ENCODE measurements around the gene ZNF711. TPM values are rescaled to one million over a fixed set of nuclear protein-coding genes. Genes with fewer than 3 reads are reported as not detected.

Gene ZNF711
- polyA plus RNA-seq, 4 donors, result 0.81 to 33.4 (median 1.7) TPM

Other genes with a start within 250 kb of the ZNF711 start
- 10 to 100 TPM in 1 of 4 donors, 1 to 10 TPM in 3; 3.2 to 20.3 (median 6.5) TPM for gene APOOL, start 240.1 kb upstream of the ZNF711 start, polyA plus RNA-seq
- gene SATL1, start 212 bp upstream of the ZNF711 start, polyA plus RNA-seq, result under 1 TPM in 2 of 4 donors, not detected in 2; 0.04 to 0.15 TPM
- 10 to 100 TPM; 17.8 to 98.1 (median 38.6) TPM for gene POF1B, start 135.7 kb downstream of the ZNF711 start, polyA plus RNA-seq

Data from small intestine (tissue), 4 donors.